Neural cell (in vitro differentiated cells): Measurements from ENCODE around the gene PIK3R3. TPM values are rescaled to one million over a fixed set of nuclear protein-coding genes. Genes with fewer than 3 reads are reported as not detected.

Experiments
- H2AFZ ChIP-seq: fragments of 200-600, 300-800 bp; sonication (generic), shearing (Covaris generic); 2 replicates; pipeline ENCODE4 v1.6.0; 2014; ENCODE audit warnings: low read depth, mild to moderate bottlenecking, antibody characterized with exemption, low read length, moderate library complexity
- H3F3A ChIP-seq: fragments of 200-600 bp; shearing (Covaris generic); 2 replicates; pipeline ENCODE4 v1.6.1; 2016; ENCODE audit warnings: mild to moderate bottlenecking, moderate library complexity, mixed read lengths, antibody characterized with exemption, low read length; ENCODE audit not compliant: insufficient read depth, poor library complexity, severe bottlenecking
- H3K27ac ChIP-seq: fragments of 200-600, 300-800 bp; sonication (generic), shearing (Covaris generic); 2 replicates; pipeline ENCODE4 v1.5.1; 2014; ENCODE audit warnings: mild to moderate bottlenecking, low read length, moderate library complexity
- H3K27me3 ChIP-seq: fragments of 300-800, 200-600 bp; sonication (generic), shearing (Covaris generic); 2 replicates; pipeline ENCODE4 v1.6.0; 2014; ENCODE audit warnings: mild to moderate bottlenecking, low read depth, low read length, moderate library complexity; ENCODE audit not compliant: insufficient read depth
- H3K36me3 ChIP-seq: fragments of 300-800, 200-600 bp; sonication (generic), shearing (Covaris generic); 2 replicates; pipeline ENCODE4 v1.5.1; 2014; ENCODE audit warnings: mild to moderate bottlenecking, antibody characterized with exemption, low read length, moderate library complexity; ENCODE audit not compliant: insufficient read depth
- H3K4me2 ChIP-seq: fragments of 300-800, 200-600 bp; sonication (generic), shearing (Covaris generic); 2 replicates; pipeline ENCODE4 v1.6.0; 2014; ENCODE audit warnings: mild to moderate bottlenecking, low read length
- H3K4me3 ChIP-seq: fragments of 300-800, 200-600 bp; sonication (generic), shearing (Covaris generic); 2 replicates; pipeline ENCODE4 v1.5.1; 2014; ENCODE audit warnings: mild to moderate bottlenecking, low read length, moderate library complexity
- H3K79me2 ChIP-seq: fragments of 200-600 bp; shearing (Covaris generic); replicated peaks from 2 replicates; pipeline ENCODE4 v1.6.0; 2014; ENCODE audit warnings: mild to moderate bottlenecking, low read length, moderate library complexity; ENCODE audit not compliant: insufficient read depth
- H3K9ac ChIP-seq: fragments of 300-800, 200-600 bp; sonication (generic), shearing (Covaris generic); 2 replicates; pipeline ENCODE4 v1.6.1; 2016; ENCODE audit warnings: mild to moderate bottlenecking, low read length, mixed read lengths
- H3K9me2 ChIP-seq: fragments of 200-600 bp; shearing (Covaris generic); 2 replicates; pipeline ENCODE4 v1.6.1; 2016; ENCODE audit warnings: mild to moderate bottlenecking, low read length, mixed read lengths; ENCODE audit not compliant: insufficient read depth
- H3K9me3 ChIP-seq: fragments of 200-600, 300-800 bp; sonication (generic), shearing (Covaris generic); 2 replicates; pipeline ENCODE4 v1.6.1; 2016; ENCODE audit warnings: mild to moderate bottlenecking, mixed run types, low read length, moderate library complexity, mixed read lengths
- H4K20me1 ChIP-seq: fragments of 200-600 bp; shearing (Covaris generic); 2 replicates; pipeline ENCODE4 v1.6.1; 2016; ENCODE audit warnings: mild to moderate bottlenecking, mixed run types; ENCODE audit not compliant: insufficient read depth
- CTCF ChIP-seq: fragments of 450-650 bp; IDR thresholded peaks from 2 replicates; pipeline ENCODE4 v1.5.1; 2014; ENCODE audit warnings: antibody characterized with exemption, mild to moderate bottlenecking, moderate library complexity; ENCODE audit not compliant: poor library complexity, severe bottlenecking
- EP300 ChIP-seq: fragments of 450-650 bp; conservative IDR thresholded peaks from 2 replicates; pipeline ENCODE4 v1.6.1; 2014; ENCODE audit warnings: antibody characterized with exemption, mild to moderate bottlenecking, moderate library complexity; ENCODE audit not compliant: poor library complexity, severe bottlenecking
- EZH2 ChIP-seq: fragments of 200-600, 300-800 bp; shearing (Covaris generic), sonication (generic); IDR thresholded peaks from 2 replicates; pipeline ENCODE4 v1.6.1; 2014; ENCODE audit warnings: antibody characterized with exemption, low read length, borderline replicate concordance, mild to moderate bottlenecking; ENCODE audit not compliant: insufficient read depth, poor library complexity, severe bottlenecking
- MXI1 ChIP-seq: fragments of 450-650 bp; conservative IDR thresholded peaks from 2 replicates; pipeline ENCODE4 v1.6.1; 2014; ENCODE audit warnings: antibody characterized with exemption, mild to moderate bottlenecking; ENCODE audit not compliant: poor library complexity, severe bottlenecking
- POLR2AphosphoS5 ChIP-seq: IDR thresholded peaks from 2 replicates; pipeline ENCODE4 v1.6.1; 2012
- RAD21 ChIP-seq: fragments of 450-650 bp; conservative IDR thresholded peaks from 2 replicates; pipeline ENCODE4 v1.6.1; 2014; ENCODE audit warnings: antibody characterized with exemption, mild to moderate bottlenecking, moderate library complexity
- REST ChIP-seq: IDR thresholded peaks from 2 replicates; pipeline ENCODE4 v1.6.1; 2012; ENCODE audit warnings: borderline replicate concordance
- SMC3 ChIP-seq: fragments of 450-650 bp; conservative IDR thresholded peaks from 2 replicates; pipeline ENCODE4 v1.6.1; 2014; ENCODE audit warnings: antibody characterized with exemption, mild to moderate bottlenecking, moderate library complexity; ENCODE audit not compliant: poor library complexity
- TAF1 ChIP-seq: IDR thresholded peaks from 2 replicates; pipeline ENCODE4 v1.6.1; 2012; ENCODE audit warnings: low read depth
- polyA plus RNA-seq: library from polyadenylated mRNA; depleted of rRNA; stranded (reverse); fragments of >200 nt; gene quantifications from 2 replicates; pipeline ENCODE4 v1.2.3, GENCODE V29; 2014

The PIK3R3 gene
- polyA plus RNA-seq, 1 donor from 2014 or later: 119 TPM

DNA sequence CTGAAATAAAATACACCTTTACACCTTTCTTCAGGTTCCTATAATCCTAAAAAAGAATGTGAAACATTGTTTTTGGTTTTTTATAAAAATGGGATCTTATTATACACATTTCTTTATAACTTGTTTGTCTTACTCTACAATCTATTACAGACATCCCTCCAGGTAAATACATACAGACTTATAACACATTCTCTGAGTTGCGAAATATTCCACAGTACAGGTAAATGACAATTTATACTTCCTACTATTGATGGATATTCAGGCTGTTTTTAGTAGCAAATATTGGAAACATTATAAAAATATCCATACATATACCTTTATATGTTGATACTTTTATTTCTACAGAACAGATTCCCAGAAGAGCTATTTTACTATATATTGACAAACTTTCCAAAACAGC, 20.3 kb downstream of the PIK3R3 start:
- H4K20me1 ChIP-seq: peaks cover 70% of the 10 kb centered on the region
- H3K36me3 ChIP-seq: no peaks in the 10 kb centered on the region
- H3K79me2 ChIP-seq: peaks cover 97% of the 10 kb centered on the region

GRCh38 chr1:46110521-46110920, 21.9 kb downstream of the PIK3R3 start:
- H2AFZ ChIP-seq: no peak overlapping the region
- no peak overlapping the region for H3K4me2 ChIP-seq
- peaks cover 93% of the 10 kb centered on the region for H3K79me2 ChIP-seq

More for the DNA sequence above, 20.3 kb downstream of the PIK3R3 start:
- no peak overlapping the region for H3K27ac ChIP-seq
- H3K4me3 ChIP-seq: no peak overlapping the region
- H3K9me2 ChIP-seq: no peaks in the 10 kb centered on the region
- H2AFZ ChIP-seq: no peak overlapping the region
- no peaks in the 10 kb centered on the region for H3K27me3 ChIP-seq
- no peak overlapping the region for H3K4me2 ChIP-seq
- no peak for TF ChIP-seq MXI1
- no peaks in the 10 kb centered on the region for H3F3A ChIP-seq
- no peak overlapping the region for H3K9ac ChIP-seq
- no peaks in the 10 kb centered on the region for H3K9me3 ChIP-seq

More at GRCh38 chr1:46110521-46110920, 21.9 kb downstream of the PIK3R3 start:
- Histone ChIP-seq H3K9me3 (no peaks in the 10 kb centered on the region), H3K27me3 (no peaks in the 10 kb centered on the region), H3K9ac (no peak overlapping the region), H4K20me1 (peaks cover 56% of the 10 kb centered on the region), H3K9me2 (no peaks in the 10 kb centered on the region), H3K27ac (no peak overlapping the region), H3K36me3 (no peaks in the 10 kb centered on the region), H3F3A (no peaks in the 10 kb centered on the region), H3K4me3 (no peak overlapping the region)
- TF ChIP-seq TAF1 (no peak), EZH2 (no peak), EP300 (no peak), POLR2AphosphoS5 (no peak), SMC3 (no peak), CTCF (no peak), RAD21 (no peak), MXI1 (no peak), REST (no peak)
